Thoracic aorta (tissue), 2 donors: ENCODE results near the gene FAM227B. TPM values are rescaled to one million over a fixed set of nuclear protein-coding genes. Genes with fewer than 3 reads are reported as not detected.
A peak's percentile ranks its signal among the peaks of the same experiment; 100 is the strongest.

Experiments
- ATAC-seq: fragments of 150-250 bp; one replicate; pipeline ENCODE4 v1.8.0; 2017; ENCODE audit warnings: low read depth; ENCODE audit not compliant: insufficient number of reproducible peaks, low FRiP score
- DNase-seq: peaks from one replicate; pipeline ENCODE4 v3.0.0-alpha.2; 2020; ENCODE audit warnings: low spot score
- H3K27ac ChIP-seq, 2 donors: fragments of 200-600 bp; sonication (generic); 1 replicate in 1 of 2; 2 replicates in 1 of 2; pipeline ENCODE4 v1.5.1; 2016; ENCODE audit warnings: mild to moderate bottlenecking in 2 of 2, moderate library complexity in 2 of 2
- H3K27me3 ChIP-seq: fragments of 200-600 bp; sonication (generic); replicated peaks from 2 replicates; pipeline ENCODE4 v1.6.0; 2016; ENCODE audit warnings: mild to moderate bottlenecking; ENCODE audit not compliant: insufficient read depth
- H3K36me3 ChIP-seq: fragments of 200-600 bp; sonication (generic); one replicate; pipeline ENCODE4 v1.5.1; 2016
- H3K4me1 ChIP-seq, 2 donors: fragments of 200-600 bp; sonication (generic); 1 replicate in 1 of 2; 2 replicates in 1 of 2; pipeline versions ENCODE4 v1.5.1 to v1.6.0; 2016; ENCODE audit warnings: low read depth in 2 of 2, mild to moderate bottlenecking in 1 of 2; ENCODE audit not compliant: control insufficient read depth in 1 of 2
- H3K4me3 ChIP-seq: fragments of 200-600 bp; sonication (generic); 2 replicates; pipeline ENCODE4 v1.5.1; 2016; ENCODE audit warnings: mild to moderate bottlenecking
- H3K9me3 ChIP-seq: fragments of 200-600 bp; sonication (generic); 2 replicates; pipeline ENCODE4 v1.5.1; 2016
- CTCF ChIP-seq: fragments of 200-600 bp; sonication (generic); IDR thresholded peaks from one replicate; pipeline ENCODE4 v1.5.1; 2019; ENCODE audit warnings: antibody characterized with exemption
- total RNA-seq, 2 donors: library from RNA; depleted of rRNA; stranded (reverse); fragments of >200 nt; gene quantifications; one replicate each; pipeline versions ENCODE4 v1.1.0 to v1.2.3, GENCODE V29; 2016

The FAM227B gene
- total RNA-seq, 2 donors from 2014 or later = 3.2 to 15.2 TPM

- ATAC-seq (no peak), DNase-seq (no peak)
- Histone ChIP-seq H3K27me3 (no peaks in the 10 kb centered on the region), H3K4me3 (no peak overlapping the region), H3K27ac (no peak overlapping the region), H3K36me3 (peaks cover 9% of the 10 kb centered on the region), H3K9me3 (peaks cover 10% of the 10 kb centered on the region), H3K4me1 (peaks cover 15 to 22% of the 10 kb centered on the region in 2 donors)
- no peak for TF ChIP-seq CTCF
Measured at GRCh38 chr15:49625460-49626036, 4.9 kb upstream of the FAM227B start.

GRCh38 chr15:49624056-49624455 lies 3.4 kb upstream of the FAM227B start:
- peaks cover 10% of the 10 kb centered on the region for H3K9me3 ChIP-seq

GRCh38 chr15:49622561-49622960 lies 1.9 kb upstream of the FAM227B start:
- ATAC-seq (no peak), DNase-seq (no peak)
- Histone ChIP-seq H3K27me3 (no peaks in the 10 kb centered on the region), H3K27ac (no peak overlapping the region), H3K4me1 (peaks cover 20 to 33% of the 10 kb centered on the region in 2 donors), H3K9me3 (peaks cover 10% of the 10 kb centered on the region), H3K4me3 (no peak overlapping the region), H3K36me3 (peaks cover 5% of the 10 kb centered on the region)
- no peak for TF ChIP-seq CTCF

More at GRCh38 chr15:49624056-49624455, 3.4 kb upstream of the FAM227B start:
- no peak for DNase-seq
- H3K27ac ChIP-seq = peak overlapping the region in 1 of 2 donors; percentile 27
- H3K27me3 ChIP-seq = no peaks in the 10 kb centered on the region
- TF ChIP-seq CTCF = no peak
- ATAC-seq = no peak
- H3K4me1 ChIP-seq = peaks cover 20 to 33% of the 10 kb centered on the region in 2 donors
- H3K36me3 ChIP-seq = peaks cover 9% of the 10 kb centered on the region
- peak overlapping the region; percentile 8 for H3K4me3 ChIP-seq

GRCh38 chr15:49621887-49622286 lies 1.3 kb upstream of the FAM227B start:
- Histone ChIP-seq H3K27ac (peak overlapping the region; percentile 78 to 82), H3K4me3 (peak overlapping the region; percentile 98), H3K36me3 (peaks cover 5% of the 10 kb centered on the region), H3K9me3 (peaks cover 10% of the 10 kb centered on the region), H3K4me1 (peaks cover 20 to 33% of the 10 kb centered on the region in 2 donors), H3K27me3 (no peaks in the 10 kb centered on the region)
- ATAC-seq = no peak
- no peak for DNase-seq
- TF ChIP-seq CTCF = no peak

- peaks cover 10% of the 10 kb centered on the region for H3K9me3 ChIP-seq
- TF ChIP-seq CTCF = no peak
- H3K4me3 ChIP-seq = peak overlapping the region; percentile 98
- ATAC-seq = no peak
- DNase-seq = no peak
- H3K27me3 ChIP-seq = no peaks in the 10 kb centered on the region
- H3K36me3 ChIP-seq = peaks cover 5% of the 10 kb centered on the region
- peak overlapping the region; percentile 78 to 82 for H3K27ac ChIP-seq
- peaks cover 20 to 33% of the 10 kb centered on the region in 2 donors for H3K4me1 ChIP-seq
Measured at GRCh38 chr15:49621401-49621811, 788 bp upstream of the FAM227B start.
